Endothelial cell of umbilical vein (primary cell): ENCODE measurements around the gene GPX1. TPM values are rescaled to one million over a fixed set of nuclear protein-coding genes. Genes with fewer than 3 reads are reported as not detected.

Experiments used
- BruUV-seq: library from RNA; stranded (reverse); fragments of 400-500 nt; replicated peaks from 2 replicates; lab custom pipeline; 2021; lab: Mats Ljungman, UMichigan
- CTCF ChIA-PET: fragments of 300-600, 350-600 bp; sonication (Branson Sonifier 250); formaldehyde crosslinking; loops from one replicate; lab custom pipeline; 2021; ENCODE audit warnings: antibody characterized with exemption, inconsistent platforms; lab: Charles Lee
- POLR2A ChIA-PET: fragments of 300-600, 350-600 bp; sonication (Branson Sonifier 250); formaldehyde crosslinking; loops from one replicate; lab custom pipeline; 2021; ENCODE audit warnings: antibody characterized with exemption, inconsistent platforms; lab: Charles Lee
- DNase-seq: peaks from one replicate; pipeline ENCODE4 v3.0.0-alpha.2; 2011; ENCODE audit warnings: low read depth, low spot score
- FAIRE-seq: peaks from 2 replicates; lab custom pipeline; 2011; peaks lifted over from hg19 to GRCh38; lab: Jason Lieb, UNC
- H2AFZ ChIP-seq: 2 replicates; pipeline ENCODE4 v1.6.0; 2012; ENCODE audit warnings: low read depth, low read length, control low read depth, inconsistent platforms
- H3K27ac ChIP-seq: 2 replicates; pipeline ENCODE4 v1.5.1; 2011; ENCODE audit warnings: low read depth, mild to moderate bottlenecking, control low read depth, low read length, moderate library complexity; ENCODE audit not compliant: insufficient read depth
- H3K27me3 ChIP-seq, 2 experiments: 2 replicates each; pipeline versions ENCODE4 v1.6.0 to v1.6.1; 2011; ENCODE audit warnings: low read length in 2 of 2, mixed read lengths in 1 of 2; ENCODE audit not compliant: control insufficient read depth in 2 of 2, insufficient read depth in 2 of 2
- H3K36me3 ChIP-seq, 2 experiments: 2 replicates in 1 of 2; 3 replicates in 1 of 2; pipeline ENCODE4 v1.5.1; 2011; ENCODE audit warnings: low read length in 2 of 2, mild to moderate bottlenecking in 1 of 2, moderate library complexity in 1 of 2; ENCODE audit not compliant: control insufficient read depth in 2 of 2, insufficient read depth in 2 of 2; ENCODE audit errors: extremely low read depth in 1 of 2
- H3K4me1 ChIP-seq: 3 replicates; pipeline ENCODE4 v1.5.1; 2011; ENCODE audit warnings: mild to moderate bottlenecking, low read length; ENCODE audit not compliant: control insufficient read depth, insufficient read depth; ENCODE audit errors: extremely low read depth
- H3K4me2 ChIP-seq: 2 replicates; pipeline ENCODE4 v1.6.1; 2011; ENCODE audit warnings: low read length, control low read depth, mixed read lengths; ENCODE audit not compliant: insufficient read depth
- H3K4me3 ChIP-seq, 3 experiments: fragments of 200-600 bp in 1 of 3; sonication (generic), shearing (Covaris generic) in 1 of 3; replicated peaks in 1 of 3; 2 replicates each; pipeline ENCODE4 v1.5.1; 2011 to 2016; ENCODE audit warnings: control low read depth in 3 of 3, low read length in 3 of 3, mild to moderate bottlenecking in 2 of 3, inconsistent platforms in 1 of 3, low read depth in 1 of 3, moderate library complexity in 1 of 3; ENCODE audit not compliant: insufficient read depth in 1 of 3
- H3K79me2 ChIP-seq: 2 replicates; pipeline ENCODE4 v1.6.0; 2012; ENCODE audit warnings: low read length, inconsistent platforms; ENCODE audit not compliant: control insufficient read depth, insufficient read depth
- H3K9ac ChIP-seq: replicated peaks from 2 replicates; pipeline ENCODE3; 2011; ENCODE audit warnings: low read length, control low read depth; ENCODE audit not compliant: insufficient read depth; ENCODE audit errors: extremely low read depth
- H3K9me1 ChIP-seq: replicated peaks from 3 replicates; pipeline ENCODE4 v1.6.0; 2011; ENCODE audit warnings: mild to moderate bottlenecking, low read length; ENCODE audit not compliant: control insufficient read depth, insufficient read depth; ENCODE audit errors: extremely low read depth
- H3K9me3 ChIP-seq: replicated peaks from 2 replicates; pipeline ENCODE4 v1.5.1; 2012; ENCODE audit warnings: low read length, inconsistent platforms; ENCODE audit not compliant: control insufficient read depth, insufficient read depth
- H4K20me1 ChIP-seq: replicated peaks from 2 replicates; pipeline ENCODE3; 2011; ENCODE audit warnings: mild to moderate bottlenecking, low read length; ENCODE audit not compliant: control insufficient read depth, insufficient read depth; ENCODE audit errors: extremely low read depth
- CTCF ChIP-seq, 2 donors: IDR thresholded peaks; 1 replicate in 1 of 2; 2 replicates in 1 of 2; pipeline ENCODE4 v1.5.1; 2011; ENCODE audit warnings: low read length in 2 of 2, mild to moderate bottlenecking in 2 of 2, moderate library complexity in 2 of 2, control low read depth in 1 of 2, inconsistent platforms in 1 of 2, low read depth in 1 of 2; ENCODE audit not compliant: insufficient read depth in 1 of 2; ENCODE audit errors: extremely low read depth in 1 of 2
- EZH2 ChIP-seq: IDR thresholded peaks from 2 replicates; pipeline ENCODE4 v1.6.1; 2012; ENCODE audit warnings: borderline replicate concordance, low read depth, mild to moderate bottlenecking, moderate library complexity, low read length, inconsistent platforms; ENCODE audit not compliant: severe bottlenecking
- FOS ChIP-seq: IDR thresholded peaks from 2 replicates; pipeline ENCODE4 v1.6.1; 2011; ENCODE audit warnings: mild to moderate bottlenecking, low read length, moderate library complexity, borderline replicate concordance; ENCODE audit not compliant: insufficient read depth
- GATA2 ChIP-seq: IDR thresholded peaks from 2 replicates; pipeline ENCODE4 v1.7.0; 2011; ENCODE audit warnings: low read depth, mild to moderate bottlenecking, moderate library complexity, mixed read lengths, low read length; ENCODE audit not compliant: insufficient read length, insufficient read depth
- JUN ChIP-seq: IDR thresholded peaks from 2 replicates; pipeline ENCODE4 v1.6.1; 2011; ENCODE audit warnings: borderline replicate concordance, low read depth; ENCODE audit not compliant: insufficient read length, insufficient read depth
- MYC ChIP-seq: IDR thresholded peaks from one replicate; pipeline ENCODE4 v1.6.1; 2011; ENCODE audit warnings: mild to moderate bottlenecking, low read depth, low read length
- POLR2A ChIP-seq: IDR thresholded peaks from 2 replicates; pipeline ENCODE4 v1.6.1; 2012; ENCODE audit warnings: low read depth, mild to moderate bottlenecking, control low read depth, low read length
- POLR2AphosphoS5 ChIP-seq: IDR thresholded peaks from 2 replicates; pipeline ENCODE4 v1.6.1; 2012; ENCODE audit warnings: low read depth, mild to moderate bottlenecking, control low read depth, low read length, moderate library complexity; ENCODE audit not compliant: insufficient read depth
- dilution Hi-C: fragments of 300-500 bp; cut with MboI; formaldehyde crosslinking; loops from one replicate; pipeline ENCODE4 v1.15.0; 2019; ENCODE audit warnings: low sequenced_read_pairs; ENCODE audit not compliant: extremely low pct_ligation_motif_present
- intact Hi-C: fragments of 100-400 bp; cut with micrococcal nuclease; formaldehyde crosslinking; loops from one replicate; pipeline ENCODE4 v1.10.0; 2022
- polyA plus RNA-seq, 4 experiments: library from polyadenylated mRNA; depleted of rRNA in 3 of 4; stranded (reverse) in 3 of 4; unstranded in 1 of 4; fragments of >200 nt; gene quantifications; 2 replicates each; pipeline versions ENCODE4 v1.2.1 to v1.2.3, GENCODE V29; 2011 to 2012; ENCODE audit warnings: missing spikeins in 1 of 4
- total RNA-seq: library from RNA; stranded (reverse); gene quantifications from 2 replicates; pipeline ENCODE4 v1.2.3, GENCODE V29; 2021
- TF ChIP-seq, protein P1 (sequence below): IDR thresholded peaks from 2 replicates; pipeline ENCODE4 v1.6.1; 2011; ENCODE audit not compliant: insufficient read depth, insufficient read length

GPX1 gene
- total and polyA plus RNA-seq, 2 donors (not counting 3 experiments of a cell fraction or from before 2014, with no cell fraction given) = 461 to 1,348 TPM

- no peak overlapping the region for H3K4me3 ChIP-seq
- H3K9ac ChIP-seq = no peak overlapping the region
- H3K9me1 ChIP-seq = no peaks in the 10 kb centered on the region
- no peaks in the 10 kb centered on the region for H3K27me3 ChIP-seq
- no peaks in the 10 kb centered on the region for H4K20me1 ChIP-seq
- peaks cover 20% of the 10 kb centered on the region for H3K4me1 ChIP-seq
- H3K79me2 ChIP-seq = peaks cover 34% of the 10 kb centered on the region
- H3K4me2 ChIP-seq = no peak overlapping the region
- FAIRE-seq (no peak), DNase-seq (no peak)
- TF ChIP-seq, protein P1, sequence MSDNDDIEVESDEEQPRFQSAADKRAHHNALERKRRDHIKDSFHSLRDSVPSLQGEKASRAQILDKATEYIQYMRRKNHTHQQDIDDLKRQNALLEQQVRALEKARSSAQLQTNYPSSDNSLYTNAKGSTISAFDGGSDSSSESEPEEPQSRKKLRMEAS = no peak
- no peak for TF ChIP-seq FOS
- no peak for TF ChIP-seq MYC
- TF ChIP-seq POLR2AphosphoS5 = no peak
- TF ChIP-seq POLR2A = no peak
- TF ChIP-seq JUN = no peak
- TF ChIP-seq EZH2 = no peak
- TF ChIP-seq GATA2 = no peak
- no peak for TF ChIP-seq CTCF (IDR thresholded peaks at IDR 0.05; ENCODE audit: extremely low read depth in 1 of 2, insufficient read depth in 1 of 2, low read depth in 1 of 2, low read length in 2 of 2)
- H3K9me3 ChIP-seq = no peaks in the 10 kb centered on the region
- no TSS peak for BruUV-seq
- no peak overlapping the region for H3K27ac ChIP-seq
- dilution Hi-C loops (no loop called here), intact Hi-C loops (no loop called here)
- H2AFZ ChIP-seq = no peak overlapping the region
- POLR2A ChIA-PET = no interaction called here
- CTCF ChIA-PET = interaction anchor here (1.5 to 8.2 kb wide), 2 partner anchors 17 to 23 kb away, joined by 3 to 68 read pairs; partner anchors contain the start of gene USP4
- H3K36me3 ChIP-seq = peaks cover 14 to 28% of the 10 kb centered on the region in 2 experiments
Observed at GRCh38 chr3:49362561-49362960, 4.4 kb upstream of the GPX1 start.
